Pancreas (tissue), 10 donors: Measurements from ENCODE around the gene CYB5A. TPM values are rescaled to one million over a fixed set of nuclear protein-coding genes. Genes with fewer than 3 reads are reported as not detected.

Experiments
- ATAC-seq, 4 donors: fragments of 200-7000 bp; cut with Tn5 transposase; one replicate each; pipeline versions ENCODE4 v1.8.0 to v1.9.1; 2020; ENCODE audit warnings: mild to moderate bottlenecking in 4 of 4, moderate library complexity in 4 of 4
- DNase-seq, 6 donors: peaks; one replicate each; pipeline ENCODE4 v3.0.0-alpha.2; 2020
- FAIRE-seq: peaks from 2 replicates; lab custom pipeline; 2012; peaks lifted over from hg19 to GRCh38; lab: Jason Lieb, UNC
- H3K27ac ChIP-seq, 4 donors: fragments of 200-600 bp; sonication (generic); 1 replicate in 3 of 4; 2 replicates in 1 of 4; pipeline versions ENCODE4 v1.5.0 to v1.8.0; 2020
- H3K27me3 ChIP-seq, 4 donors: fragments of 200-600 bp; one replicate each; pipeline ENCODE4 v1.8.0; 2021
- H3K36me3 ChIP-seq, 3 donors: fragments of 200-600 bp; sonication (generic) in 1 of 3; one replicate each; pipeline versions ENCODE4 v1.5.0 to v1.8.0; 2020 to 2021
- H3K4me1 ChIP-seq, 3 donors: fragments of 200-600 bp; one replicate each; pipeline ENCODE4 v1.8.0; 2021
- H3K4me3 ChIP-seq, 4 donors: fragments of 200-600 bp; sonication (generic) in 2 of 4; one replicate each; pipeline versions ENCODE4 v1.5.0 to v1.8.0; 2020 to 2021
- H3K9me3 ChIP-seq, 4 donors: fragments of 200-600 bp; one replicate each; pipeline ENCODE4 v1.8.0; 2021
- WGBS, 2 donors: extraction: QIAGEN DNeasy Blood & Tissue Kit; methylation state at CpG; one replicate each; pipeline ENCODE4 v1.1.7; 2013; 5-methylcytosine and 5-hydroxymethylcytosine counted together
- intact Hi-C, 3 donors: fragments of 100-400 bp; cut with DNase I; formaldehyde crosslinking; loops; one replicate each; pipeline versions ENCODE4 v1.11.1 to v1.14.2; 2022
- polyA plus RNA-seq, 2 donors: library from polyadenylated mRNA; stranded (reverse); fragments of 200-250 nt; gene quantifications; one replicate each; pipeline ENCODE4 v1.2.3, GENCODE V29; 2013
- total RNA-seq, 6 donors: library from RNA; stranded (reverse); fragmentation: NEBNext Ultra II Directional in 4 of 6; extraction: Animal tissue kit (Norgen Biotek cat#: 25700) in 4 of 6; gene quantifications; one replicate each; pipeline versions ENCODE4 v1.2.1 to v1.2.4, GENCODE V29; 2021 to 2023
- TF ChIP-seq, protein P1 (sequence below), 4 donors: fragments of 200-600 bp; sonication (generic) in 3 of 4; IDR thresholded peaks; one replicate each; pipeline versions ENCODE4 v1.5.0 to v1.8.0; 2021; ENCODE audit warnings: antibody characterized with exemption in 4 of 4
- donor health status: healthy with polysubstance abuse.
- donor health status: DM: no; HTN: no; CAD: no; lungs with moderate emphysema.
- donor health status: DM: no; HTN: no; CAD: no.
- donor health status: control.
- donor health status: control.
- donor health status: Bipolar disorder and iron deficiency.
- donor health status: DM: yes; HTN: yes; CAD: no.
- donor health status: DM: no; HTN: no; CAD: no.
- donor health status: DM: no; HTN: no; CAD: no.
- donor health status: DM: yes; HTN: yes; CAD: no.

CYB5A gene
- total and polyA plus RNA-seq, 8 donors: 120 to 228 (median 177) TPM

DNA sequence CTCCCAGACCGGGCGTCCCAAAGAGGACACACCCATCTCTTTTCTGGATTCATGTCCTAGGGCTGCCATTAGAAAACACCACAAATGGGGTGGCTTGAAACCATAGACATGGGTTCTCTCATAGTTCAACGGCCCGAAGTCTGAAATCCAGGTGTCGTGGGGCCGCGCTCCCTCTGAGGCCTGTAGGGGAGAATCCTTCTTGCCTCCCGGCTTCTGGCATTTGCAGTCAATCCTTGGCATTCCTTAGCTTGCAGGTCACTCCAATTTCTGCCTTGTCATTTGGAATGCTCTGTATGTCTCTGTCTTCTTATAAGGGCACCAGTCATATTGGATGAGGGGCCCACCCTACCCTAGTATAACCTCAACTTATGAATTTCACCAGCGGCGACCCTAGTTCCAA, 65.1 kb downstream of the CYB5A start:
- WGBS, 2 donors: 79 to 87% methylated on average over 10 of the region's 10 CpGs
- H3K27ac ChIP-seq: peak overlapping the region; percentile 32 to 90 (median 76)
- ATAC-seq: no peak

DNA sequence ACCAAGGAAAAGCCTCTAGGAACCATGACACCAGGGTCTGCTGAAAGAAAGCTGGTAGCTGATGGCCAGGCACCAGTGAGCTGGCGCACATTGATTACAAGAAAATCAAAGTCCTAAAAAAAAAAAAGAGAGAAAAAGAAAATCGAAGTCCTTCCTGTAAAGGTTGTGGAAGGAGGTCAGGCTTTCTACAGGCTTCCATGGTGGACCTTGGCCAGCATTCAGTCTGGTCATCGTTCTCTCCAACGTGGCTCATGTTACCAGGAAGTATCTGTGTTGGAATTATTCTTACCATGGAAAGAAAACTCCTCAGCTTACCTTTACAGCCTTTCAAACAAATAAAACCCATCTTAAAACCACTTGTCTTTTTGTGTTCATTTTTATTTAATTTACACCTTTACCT, 65.6 kb downstream of the CYB5A start:
- intact Hi-C loops: no loop called here
- TF ChIP-seq, protein P1, sequence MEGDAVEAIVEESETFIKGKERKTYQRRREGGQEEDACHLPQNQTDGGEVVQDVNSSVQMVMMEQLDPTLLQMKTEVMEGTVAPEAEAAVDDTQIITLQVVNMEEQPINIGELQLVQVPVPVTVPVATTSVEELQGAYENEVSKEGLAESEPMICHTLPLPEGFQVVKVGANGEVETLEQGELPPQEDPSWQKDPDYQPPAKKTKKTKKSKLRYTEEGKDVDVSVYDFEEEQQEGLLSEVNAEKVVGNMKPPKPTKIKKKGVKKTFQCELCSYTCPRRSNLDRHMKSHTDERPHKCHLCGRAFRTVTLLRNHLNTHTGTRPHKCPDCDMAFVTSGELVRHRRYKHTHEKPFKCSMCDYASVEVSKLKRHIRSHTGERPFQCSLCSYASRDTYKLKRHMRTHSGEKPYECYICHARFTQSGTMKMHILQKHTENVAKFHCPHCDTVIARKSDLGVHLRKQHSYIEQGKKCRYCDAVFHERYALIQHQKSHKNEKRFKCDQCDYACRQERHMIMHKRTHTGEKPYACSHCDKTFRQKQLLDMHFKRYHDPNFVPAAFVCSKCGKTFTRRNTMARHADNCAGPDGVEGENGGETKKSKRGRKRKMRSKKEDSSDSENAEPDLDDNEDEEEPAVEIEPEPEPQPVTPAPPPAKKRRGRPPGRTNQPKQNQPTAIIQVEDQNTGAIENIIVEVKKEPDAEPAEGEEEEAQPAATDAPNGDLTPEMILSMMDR (IDR thresholded peaks at IDR 0.05): no peak
- H3K36me3 ChIP-seq: no peaks in the 10 kb centered on the region
- FAIRE-seq (no peak), DNase-seq (peak in 4 of 6 donors; percentile 46 to 71 (median 58)), ATAC-seq (peak; percentile 59 to 80 (median 70))
- H3K27me3 ChIP-seq: no peaks in the 10 kb centered on the region
- peak overlapping the region; percentile 32 to 90 (median 76) for H3K27ac ChIP-seq
- WGBS, 2 donors: 22 to 37% methylated on average over 4 of the region's 4 CpGs
- H3K4me1 ChIP-seq: peaks cover 25 to 43% (median 42%) of the 10 kb centered on the region in 3 donors
- no peaks in the 10 kb centered on the region for H3K9me3 ChIP-seq
- no peak overlapping the region for H3K4me3 ChIP-seq

More for the DNA sequence above, 65.1 kb downstream of the CYB5A start:
- TF ChIP-seq, protein P1 (IDR thresholded peaks at IDR 0.05): no peak
- H3K36me3 ChIP-seq: no peaks in the 10 kb centered on the region
- DNase-seq: no peak
- H3K9me3 ChIP-seq: no peaks in the 10 kb centered on the region
- FAIRE-seq: no peak
- intact Hi-C loops: no loop called here
- H3K27me3 ChIP-seq: no peaks in the 10 kb centered on the region
- peaks cover 29 to 48% (median 42%) of the 10 kb centered on the region in 3 donors for H3K4me1 ChIP-seq
- H3K4me3 ChIP-seq: no peak overlapping the region

DNA sequence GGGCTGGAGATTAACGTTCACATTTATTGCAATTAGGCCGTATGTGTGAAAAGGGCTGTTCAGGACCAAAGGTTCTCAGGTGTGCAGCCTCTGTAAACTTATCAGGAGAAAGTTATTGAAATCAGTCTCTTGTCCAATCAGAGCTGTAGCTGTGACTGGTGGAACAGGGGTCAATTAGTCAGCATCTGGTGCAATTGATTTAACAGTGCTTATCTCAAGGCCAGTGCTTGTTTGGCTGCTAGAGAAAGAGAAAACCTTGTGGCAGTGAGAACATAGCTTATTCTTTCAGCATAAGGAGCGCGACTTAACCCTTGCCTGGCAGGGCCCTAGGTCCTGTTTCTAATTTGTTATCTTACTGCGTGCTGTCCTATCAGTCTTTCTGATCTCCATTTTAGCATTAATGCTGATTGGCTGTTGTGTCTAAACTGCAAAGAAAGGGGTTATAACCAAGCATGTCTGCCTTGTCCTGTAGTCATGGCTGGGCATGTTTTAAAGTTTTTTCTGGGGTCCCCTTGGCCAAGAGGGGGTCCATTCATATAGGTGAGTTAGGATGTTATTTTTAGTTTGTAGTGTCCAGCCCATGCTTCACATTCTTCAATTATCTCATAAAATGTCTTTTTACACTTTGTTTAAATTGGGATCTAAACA, 66.4 kb downstream of the CYB5A start:
- TF ChIP-seq, protein P1 (IDR thresholded peaks at IDR 0.05): no peak
- no peaks in the 10 kb centered on the region for H3K9me3 ChIP-seq
- WGBS, 2 donors: 10% methylated on average over 5 of the region's 5 CpGs
- peaks cover 21 to 42% (median 37%) of the 10 kb centered on the region in 3 donors for H3K4me1 ChIP-seq
- no peak for FAIRE-seq
- H3K27ac ChIP-seq: peak overlapping the region; percentile 40 to 90 (median 76)
- H3K36me3 ChIP-seq: no peaks in the 10 kb centered on the region
- no peaks in the 10 kb centered on the region for H3K27me3 ChIP-seq
- intact Hi-C loops: no loop called here
- ATAC-seq: peak; percentile 81 to 92 (median 88)
- DNase-seq: peak in 3 of 6 donors; percentile 77 to 83 (median 81)
- H3K4me3 ChIP-seq: no peak overlapping the region

DNA sequence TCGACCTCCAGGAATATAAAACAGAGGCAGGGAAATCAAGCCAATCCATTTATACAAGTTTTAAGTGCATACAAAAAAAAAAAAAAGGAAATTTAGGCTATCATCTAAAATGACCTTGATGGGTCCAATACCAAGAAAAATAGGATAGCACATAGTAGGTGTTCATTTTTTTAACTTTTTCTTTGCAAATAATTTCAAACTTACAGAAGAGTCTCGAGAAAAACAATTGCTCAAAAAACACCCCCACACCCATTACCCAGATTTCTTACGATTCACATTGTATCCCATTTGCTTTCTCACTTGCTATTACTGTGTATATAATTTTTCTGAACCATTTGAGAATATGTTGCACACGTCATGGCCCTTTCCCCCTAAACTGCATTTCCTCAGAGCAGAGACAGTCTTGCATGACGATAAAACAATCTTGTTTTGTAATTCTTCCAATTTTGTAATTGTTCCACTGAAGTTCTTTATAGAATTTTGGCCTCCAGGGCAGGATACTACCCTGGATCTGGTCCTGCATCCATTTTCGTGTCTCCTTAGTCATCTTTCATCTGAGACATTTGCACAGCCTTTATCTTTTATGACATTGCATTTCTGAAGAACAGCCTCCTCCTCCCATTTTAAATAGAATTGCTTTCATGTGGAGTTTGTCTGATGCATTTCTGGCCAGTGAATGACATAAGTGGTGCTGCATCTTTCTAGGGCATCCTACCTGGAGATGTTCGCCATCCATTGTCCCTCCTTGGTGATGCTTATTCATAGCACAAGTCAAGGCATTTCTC, 68.9 kb downstream of the CYB5A start:
- Histone ChIP-seq H3K27me3 (no peaks in the 10 kb centered on the region), H3K4me1 (peaks cover 23 to 34% (median 33%) of the 10 kb centered on the region in 3 donors), H3K9me3 (no peaks in the 10 kb centered on the region), H3K36me3 (no peaks in the 10 kb centered on the region), H3K27ac (peak overlapping the region in 1 of 4 donors; percentile 11), H3K4me3 (no peak overlapping the region)
- WGBS, 2 donors: 82 to 83% methylated on average over 7 of the region's 7 CpGs
- DNase-seq (no peak), ATAC-seq (no peak), FAIRE-seq (no peak)
- TF ChIP-seq, protein P1 (IDR thresholded peaks at IDR 0.05): no peak
- intact Hi-C loops: no loop called here
